K562 (cell line): Measurements from ENCODE around the gene MOG. TPM values are rescaled to one million over a fixed set of nuclear protein-coding genes. Genes with fewer than 3 reads are reported as not detected.

Experiments used
- ATAC-seq: fragments of 200-7000 bp; cut with Tn5 transposase; 3 replicates; pipeline ENCODE4 v1.9.1; 2020; ENCODE audit warnings: moderate library complexity
- BruUV-seq: library from RNA; stranded (reverse); fragments of 400-500 nt; replicated peaks from 2 replicates; lab custom pipeline; 2021; lab: Mats Ljungman, UMichigan
- CTCF ChIA-PET: fragments of 300-600 bp; formaldehyde crosslinking; extraction: SDS; loops from one replicate; lab custom pipeline; 2021; ENCODE audit warnings: low intra/inter-chr PET ratio; lab: Yijun Ruan, JAX
- POLR2A ChIA-PET: fragments of 300-600, 350-650 bp; sonication (Branson Sonifier 250); formaldehyde crosslinking; extraction: SDS; loops from one replicate; lab custom pipeline; 2021; ENCODE audit warnings: antibody characterized with exemption, inconsistent platforms; lab: Yijun Ruan, JAX
- DNase-seq, 4 experiments: peaks; one replicate each; pipeline versions ENCODE4 v3.0.0 to v3.0.0-alpha.2; 2011 to 2018; ENCODE audit warnings: low spot score in 3 of 4, mixed read lengths in 3 of 4; ENCODE audit errors: extremely low read depth in 1 of 4
- FAIRE-seq: peaks from 2 replicates; lab custom pipeline; 2011; peaks lifted over from hg19 to GRCh38; lab: Jason Lieb, UNC
- H2AFZ ChIP-seq: 2 replicates; pipeline ENCODE4 v1.6.0; 2011; ENCODE audit warnings: low read depth, low read length, control low read depth, inconsistent platforms
- H3K27ac ChIP-seq: fragments of 200-600 bp; 3 replicates; pipeline ENCODE4 v1.8.0; 2011; ENCODE audit warnings: low read depth, mild to moderate bottlenecking, control low read depth, inconsistent platforms, low read length, moderate library complexity, mixed read lengths; ENCODE audit errors: extremely low read depth
- H3K27me3 ChIP-seq, 2 experiments: fragments of 300-600 bp in 1 of 2; 2 replicates in 1 of 2; 3 replicates in 1 of 2; pipeline versions ENCODE4 v1.6.0 to v1.8.0; 2011; ENCODE audit warnings: inconsistent platforms in 2 of 2, low read length in 2 of 2, mild to moderate bottlenecking in 1 of 2, mixed read lengths in 1 of 2, moderate library complexity in 1 of 2; ENCODE audit not compliant: control insufficient read depth in 2 of 2, insufficient read depth in 2 of 2
- H3K36me3 ChIP-seq: fragments of 300-600 bp; 3 replicates; pipeline ENCODE4 v1.8.0; 2011; ENCODE audit warnings: mild to moderate bottlenecking, low read length, inconsistent platforms; ENCODE audit not compliant: control insufficient read depth, insufficient read depth
- H3K4me1 ChIP-seq, 2 experiments: fragments of 200-600 bp in 1 of 2; replicated peaks in 1 of 2; 2 replicates in 1 of 2; 3 replicates in 1 of 2; pipeline versions ENCODE4 v1.5.1 to v1.8.0; 2011; ENCODE audit warnings: inconsistent platforms in 2 of 2, low read length in 2 of 2, mild to moderate bottlenecking in 1 of 2, mixed read lengths in 1 of 2, moderate library complexity in 1 of 2; ENCODE audit not compliant: control insufficient read depth in 2 of 2, insufficient read depth in 2 of 2
- H3K4me2 ChIP-seq: 2 replicates; pipeline ENCODE4 v1.6.1; 2011; ENCODE audit warnings: low read length, control low read depth, inconsistent platforms, mixed read lengths; ENCODE audit not compliant: insufficient read depth
- H3K4me3 ChIP-seq: fragments of 200-600 bp; sonication (generic), shearing (Covaris generic); 2 replicates; pipeline ENCODE4 v1.5.1; 2016; ENCODE audit warnings: control low read depth, inconsistent platforms
- H3K79me2 ChIP-seq: fragments of 200-600 bp; 3 replicates; pipeline ENCODE4 v1.8.0; 2011; ENCODE audit warnings: low read length, inconsistent platforms; ENCODE audit not compliant: control insufficient read depth, insufficient read depth
- H3K9ac ChIP-seq, 2 experiments: 2 replicates each; pipeline versions ENCODE4 v1.6.0 to v1.6.1; 2011; ENCODE audit warnings: low read depth in 2 of 2, low read length in 2 of 2, control low read depth in 1 of 2, inconsistent platforms in 1 of 2, mild to moderate bottlenecking in 1 of 2, mixed read lengths in 1 of 2; ENCODE audit not compliant: insufficient read depth in 1 of 2
- H3K9me1 ChIP-seq: one replicate; pipeline ENCODE4 v1.6.0; 2011; ENCODE audit warnings: inconsistent platforms, mild to moderate bottlenecking, low read length, moderate library complexity; ENCODE audit not compliant: control insufficient read depth, insufficient read depth
- H3K9me3 ChIP-seq: replicated peaks from 2 replicates; pipeline ENCODE4 v1.5.1; 2011; ENCODE audit warnings: low read depth, low read length, inconsistent platforms; ENCODE audit not compliant: control insufficient read depth, insufficient read depth
- H4K20me1 ChIP-seq: replicated peaks from 2 replicates; pipeline ENCODE4 v1.6.1; 2011; ENCODE audit warnings: low read length, inconsistent platforms, mixed read lengths; ENCODE audit not compliant: control insufficient read depth, insufficient read depth
- KLF13 ChIP-seq: fragments of 450-650 bp; IDR thresholded peaks from 2 replicates; pipeline ENCODE4 v1.6.1; 2016; ENCODE audit warnings: missing genetic modification characterization, low read depth, mild to moderate bottlenecking, missing compliant biosample characterization, moderate library complexity, borderline replicate concordance
- NR3C1 ChIP-seq: sonication (generic); formaldehyde crosslinking; IDR thresholded peaks from 2 replicates; pipeline ENCODE4 v1.8.1; 2022; ENCODE audit warnings: missing genetic modification reagents
- SOX6 ChIP-seq: fragments of 450-650 bp; IDR thresholded peaks from 2 replicates; pipeline ENCODE4 v1.6.1; 2014; ENCODE audit warnings: mild to moderate bottlenecking
- SREBF2 ChIP-seq: sonication (generic); formaldehyde crosslinking; IDR thresholded peaks from 2 replicates; pipeline ENCODE4 v1.4.0; 2020; ENCODE audit warnings: mild to moderate bottlenecking, missing genetic modification reagents
- TAL1 ChIP-seq: fragments of 450-650 bp; IDR thresholded peaks from 2 replicates; pipeline ENCODE4 v1.6.1; 2016; ENCODE audit warnings: mild to moderate bottlenecking
- TEAD2 ChIP-seq: fragments of 450-650 bp; IDR thresholded peaks from 2 replicates; pipeline ENCODE4 v1.6.1; 2016; ENCODE audit warnings: missing genetic modification characterization, control low read depth, missing compliant biosample characterization
- ZSCAN32 ChIP-seq: fragments of 450-650 bp; formaldehyde crosslinking; IDR thresholded peaks from 2 replicates; pipeline ENCODE4 v1.4.0; 2020; ENCODE audit warnings: mild to moderate bottlenecking, moderate library complexity
- WGBS: fragments of 100-300 bp; shearing (Covaris generic); methylation state at CpG from one replicate; pipeline ENCODE4 v1.1.6; 2016; ENCODE audit warnings: low coverage, mixed read lengths; ENCODE audit not compliant: insufficient coverage; ENCODE audit errors: missing lambda C conversion rate; 5-methylcytosine and 5-hydroxymethylcytosine counted together
- in situ Hi-C: fragments of 300-500 bp; cut with MboI; formaldehyde crosslinking; loops from 4 replicates; pipeline ENCODE4 v1.15.0; 2018; ENCODE audit warnings: inconsistent platforms, mixed read lengths
- intact Hi-C: fragments of 100-400 bp; cut with micrococcal nuclease; formaldehyde crosslinking; loops from 2 replicates; pipeline ENCODE4 v1.14.2; 2022
- polyA plus RNA-seq, 8 experiments: library from polyadenylated mRNA; depleted of rRNA in 4 of 8; stranded (reverse) in 5 of 8; unstranded in 3 of 8; fragments of >200 nt; fragmentation: Nextera tagmentation in 2 of 8; fragmentation: Illumina TruSeq in 1 of 8; extraction: Ambion mirVana in 2 of 8; extraction: Trizol in 1 of 8; gene quantifications; 2 replicates each; pipeline versions ENCODE4 v1.2.1 to v1.2.3, GENCODE V29; 2011 to 2014; ENCODE audit warnings: inconsistent platforms in 1 of 8, missing spikeins in 1 of 8
- total RNA-seq, 7 experiments: library from RNA; depleted of rRNA in 6 of 7; stranded (reverse); fragments of >200 nt in 6 of 7; fragmentation: Illumina TruSeq in 2 of 7; extraction: Trizol in 2 of 7; gene quantifications; 2 replicates each; pipeline versions ENCODE4 v1.2.1 to v1.2.3, GENCODE V29; 2011 to 2021; ENCODE audit warnings: low replicate concordance in 1 of 7
- TF ChIP-seq, protein P1 (sequence below): IDR thresholded peaks from 2 replicates; pipeline ENCODE4 v1.6.1; 2011; ENCODE audit warnings: borderline replicate concordance, low read depth, mild to moderate bottlenecking, moderate library complexity, low read length; ENCODE audit not compliant: insufficient read depth, poor library complexity, severe bottlenecking
- TF ChIP-seq, protein P2 (sequence below): fragments of 450-650 bp; formaldehyde crosslinking; conservative IDR thresholded peaks from 2 replicates; pipeline ENCODE4 v1.4.0; 2022; ENCODE audit warnings: mild to moderate bottlenecking, missing genetic modification characterization
- TF ChIP-seq, protein P3 (sequence below): fragments of 450-650 bp; IDR thresholded peaks from 2 replicates; pipeline ENCODE4 v1.6.1; 2016
- TF ChIP-seq, protein P4 (sequence below), 3 experiments: IDR thresholded peaks in 2 of 3; conservative IDR thresholded peaks in 1 of 3; 2 replicates each; pipeline ENCODE4 v1.5.1; 2011 to 2012; ENCODE audit warnings: low read length in 3 of 3, mild to moderate bottlenecking in 3 of 3, control low read depth in 2 of 3, improper control_type of control experiment in 1 of 3, inconsistent platforms in 1 of 3, low read depth in 1 of 3, mixed read lengths in 1 of 3, moderate library complexity in 1 of 3; ENCODE audit not compliant: insufficient read depth in 2 of 3
- TF ChIP-seq, protein P5 (sequence below): fragments of 450-650 bp; conservative IDR thresholded peaks from 2 replicates; pipeline ENCODE4 v1.6.1; 2016; ENCODE audit warnings: missing genetic modification characterization, low read depth, mild to moderate bottlenecking, control low read depth, missing compliant biosample characterization

MOG gene
- total and polyA plus RNA-seq, 9 of the 15 experiments (the other 6 are each of a cell fraction or from before 2014, with no cell fraction given): not detected

DNA sequence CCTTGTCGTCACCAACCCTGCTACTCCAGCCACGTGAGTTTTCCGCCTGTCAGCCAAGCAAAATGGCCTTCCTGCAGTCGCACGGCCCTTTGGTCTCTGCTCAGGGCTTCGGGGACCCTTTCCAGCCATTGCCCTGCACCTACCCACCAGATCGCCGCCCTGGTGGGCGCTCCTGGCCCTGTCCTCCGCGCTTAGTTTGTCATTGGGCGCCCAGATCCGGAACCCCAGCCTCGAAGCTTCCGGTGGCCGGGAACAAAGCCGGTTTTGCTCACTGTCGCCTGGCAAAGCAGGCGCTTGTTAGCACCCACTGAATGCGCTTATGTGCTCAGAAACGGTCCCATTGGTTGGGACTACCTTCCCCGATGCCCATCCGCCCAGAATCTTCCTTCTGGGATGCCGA, 23.5 kb downstream of the MOG start:
- TF ChIP-seq SREBF2 (CRISPR knock-in tag): no peak
- TF ChIP-seq, protein P1, sequence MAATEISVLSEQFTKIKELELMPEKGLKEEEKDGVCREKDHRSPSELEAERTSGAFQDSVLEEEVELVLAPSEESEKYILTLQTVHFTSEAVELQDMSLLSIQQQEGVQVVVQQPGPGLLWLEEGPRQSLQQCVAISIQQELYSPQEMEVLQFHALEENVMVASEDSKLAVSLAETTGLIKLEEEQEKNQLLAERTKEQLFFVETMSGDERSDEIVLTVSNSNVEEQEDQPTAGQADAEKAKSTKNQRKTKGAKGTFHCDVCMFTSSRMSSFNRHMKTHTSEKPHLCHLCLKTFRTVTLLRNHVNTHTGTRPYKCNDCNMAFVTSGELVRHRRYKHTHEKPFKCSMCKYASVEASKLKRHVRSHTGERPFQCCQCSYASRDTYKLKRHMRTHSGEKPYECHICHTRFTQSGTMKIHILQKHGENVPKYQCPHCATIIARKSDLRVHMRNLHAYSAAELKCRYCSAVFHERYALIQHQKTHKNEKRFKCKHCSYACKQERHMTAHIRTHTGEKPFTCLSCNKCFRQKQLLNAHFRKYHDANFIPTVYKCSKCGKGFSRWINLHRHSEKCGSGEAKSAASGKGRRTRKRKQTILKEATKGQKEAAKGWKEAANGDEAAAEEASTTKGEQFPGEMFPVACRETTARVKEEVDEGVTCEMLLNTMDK: peak; percentile 3
- TF ChIP-seq TAL1: no peak
- no peak for TF ChIP-seq TEAD2
- no peak for TF ChIP-seq ZSCAN32
- TF ChIP-seq, protein P2, sequence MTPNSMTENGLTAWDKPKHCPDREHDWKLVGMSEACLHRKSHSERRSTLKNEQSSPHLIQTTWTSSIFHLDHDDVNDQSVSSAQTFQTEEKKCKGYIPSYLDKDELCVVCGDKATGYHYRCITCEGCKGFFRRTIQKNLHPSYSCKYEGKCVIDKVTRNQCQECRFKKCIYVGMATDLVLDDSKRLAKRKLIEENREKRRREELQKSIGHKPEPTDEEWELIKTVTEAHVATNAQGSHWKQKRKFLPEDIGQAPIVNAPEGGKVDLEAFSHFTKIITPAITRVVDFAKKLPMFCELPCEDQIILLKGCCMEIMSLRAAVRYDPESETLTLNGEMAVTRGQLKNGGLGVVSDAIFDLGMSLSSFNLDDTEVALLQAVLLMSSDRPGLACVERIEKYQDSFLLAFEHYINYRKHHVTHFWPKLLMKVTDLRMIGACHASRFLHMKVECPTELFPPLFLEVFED (CRISPR knock-in tag): no peak
- no peak for TF ChIP-seq KLF13 (tag)
- TF ChIP-seq, protein P3, sequence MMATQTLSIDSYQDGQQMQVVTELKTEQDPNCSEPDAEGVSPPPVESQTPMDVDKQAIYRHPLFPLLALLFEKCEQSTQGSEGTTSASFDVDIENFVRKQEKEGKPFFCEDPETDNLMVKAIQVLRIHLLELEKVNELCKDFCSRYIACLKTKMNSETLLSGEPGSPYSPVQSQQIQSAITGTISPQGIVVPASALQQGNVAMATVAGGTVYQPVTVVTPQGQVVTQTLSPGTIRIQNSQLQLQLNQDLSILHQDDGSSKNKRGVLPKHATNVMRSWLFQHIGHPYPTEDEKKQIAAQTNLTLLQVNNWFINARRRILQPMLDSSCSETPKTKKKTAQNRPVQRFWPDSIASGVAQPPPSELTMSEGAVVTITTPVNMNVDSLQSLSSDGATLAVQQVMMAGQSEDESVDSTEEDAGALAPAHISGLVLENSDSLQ: no peak
- TF ChIP-seq, protein P4, sequence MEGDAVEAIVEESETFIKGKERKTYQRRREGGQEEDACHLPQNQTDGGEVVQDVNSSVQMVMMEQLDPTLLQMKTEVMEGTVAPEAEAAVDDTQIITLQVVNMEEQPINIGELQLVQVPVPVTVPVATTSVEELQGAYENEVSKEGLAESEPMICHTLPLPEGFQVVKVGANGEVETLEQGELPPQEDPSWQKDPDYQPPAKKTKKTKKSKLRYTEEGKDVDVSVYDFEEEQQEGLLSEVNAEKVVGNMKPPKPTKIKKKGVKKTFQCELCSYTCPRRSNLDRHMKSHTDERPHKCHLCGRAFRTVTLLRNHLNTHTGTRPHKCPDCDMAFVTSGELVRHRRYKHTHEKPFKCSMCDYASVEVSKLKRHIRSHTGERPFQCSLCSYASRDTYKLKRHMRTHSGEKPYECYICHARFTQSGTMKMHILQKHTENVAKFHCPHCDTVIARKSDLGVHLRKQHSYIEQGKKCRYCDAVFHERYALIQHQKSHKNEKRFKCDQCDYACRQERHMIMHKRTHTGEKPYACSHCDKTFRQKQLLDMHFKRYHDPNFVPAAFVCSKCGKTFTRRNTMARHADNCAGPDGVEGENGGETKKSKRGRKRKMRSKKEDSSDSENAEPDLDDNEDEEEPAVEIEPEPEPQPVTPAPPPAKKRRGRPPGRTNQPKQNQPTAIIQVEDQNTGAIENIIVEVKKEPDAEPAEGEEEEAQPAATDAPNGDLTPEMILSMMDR (IDR thresholded peaks at IDR 0.05 in 2 of 3, conservative IDR thresholded peaks at IDR 0.05 in 1 of 3; ENCODE audit: insufficient read depth in 2 of 3, low read depth in 1 of 3, low read length in 3 of 3): 0 out of 6 replicates have a peak, but pooled peaks of 1 of the 3 experiments have one; percentile 11
- TF ChIP-seq, protein P5, sequence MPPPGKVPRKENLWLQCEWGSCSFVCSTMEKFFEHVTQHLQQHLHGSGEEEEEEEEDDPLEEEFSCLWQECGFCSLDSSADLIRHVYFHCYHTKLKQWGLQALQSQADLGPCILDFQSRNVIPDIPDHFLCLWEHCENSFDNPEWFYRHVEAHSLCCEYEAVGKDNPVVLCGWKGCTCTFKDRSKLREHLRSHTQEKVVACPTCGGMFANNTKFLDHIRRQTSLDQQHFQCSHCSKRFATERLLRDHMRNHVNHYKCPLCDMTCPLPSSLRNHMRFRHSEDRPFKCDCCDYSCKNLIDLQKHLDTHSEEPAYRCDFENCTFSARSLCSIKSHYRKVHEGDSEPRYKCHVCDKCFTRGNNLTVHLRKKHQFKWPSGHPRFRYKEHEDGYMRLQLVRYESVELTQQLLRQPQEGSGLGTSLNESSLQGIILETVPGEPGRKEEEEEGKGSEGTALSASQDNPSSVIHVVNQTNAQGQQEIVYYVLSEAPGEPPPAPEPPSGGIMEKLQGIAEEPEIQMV (tag): no peak
- no peak for TF ChIP-seq NR3C1 (CRISPR knock-in tag)
- TF ChIP-seq SOX6: no peak
- Histone ChIP-seq H3K4me3 (no peak overlapping the region), H3K27me3 (peaks cover 20 to 33% of the 10 kb centered on the region in 2 experiments; a peak in 3 of 5 replicates), H4K20me1 (no peaks in the 10 kb centered on the region), H3K9me1 (no peaks in the 10 kb centered on the region), H3K9ac (0 out of 4 replicates have a peak overlapping the region, but pooled peaks of 1 of the 2 experiments have one; percentile 66), H3K79me2 (no peaks in the 10 kb centered on the region), H3K9me3 (no peaks in the 10 kb centered on the region), H3K27ac (no peak overlapping the region), H3K36me3 (no peaks in the 10 kb centered on the region), H2AFZ (peak overlapping the region; percentile 75), H3K4me1 (peaks cover 0 to 9% of the 10 kb centered on the region in 2 experiments; a peak in 2 of 5 replicates), H3K4me2 (peak overlapping the region; percentile 35)
- POLR2A ChIA-PET: interaction anchor here (0.7 kb wide), 1 partner anchor 1539 kb away, joined by 3 read pairs; no protein-coding TSS in a partner anchor
- intact Hi-C loops: no loop called here
- in situ Hi-C loops: no loop called here
- WGBS: 25% methylated on average over 23 of the region's 24 CpGs
- FAIRE-seq (no peak), DNase-seq (no peak), ATAC-seq (peak; percentile 47)
- no TSS peak for BruUV-seq
- CTCF ChIA-PET: no interaction called here
